ENCODE results near the gene AP2S1. TPM values are rescaled to one million over a fixed set of nuclear protein-coding genes. Genes with fewer than 3 reads are reported as not detected.

Gene AP2S1
- total and polyA plus RNA-seq, 2 of the 4 experiments (the other 2 are of a cell fraction), result 144 to 274 TPM

DNA sequence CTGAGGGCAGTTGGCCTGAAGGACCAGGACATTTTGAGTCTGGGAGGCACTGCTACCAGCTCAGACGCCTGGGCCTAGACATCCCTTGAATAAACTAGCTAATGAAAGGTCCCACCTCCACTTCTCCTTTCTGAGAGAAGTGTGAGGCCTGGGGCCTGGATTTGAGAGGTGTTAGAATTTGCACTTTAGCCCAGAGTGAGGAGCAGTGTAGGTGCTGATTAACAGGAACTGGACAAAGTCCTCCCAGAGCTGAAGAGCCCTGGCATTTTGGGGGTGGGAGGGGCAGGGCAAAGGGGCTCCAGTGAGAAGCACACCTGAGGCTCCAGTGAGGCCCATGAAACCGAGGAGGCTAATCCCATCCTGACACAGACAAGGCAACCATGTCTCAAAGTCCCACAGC, 47.1 kb downstream of the AP2S1 start:
- DNase-seq (no peak), ATAC-seq (ENCODE audit: low read depth) (no peak)
- H3K27ac ChIP-seq (ENCODE audit: insufficient read depth, low read length), result no peak overlapping the region
- no peak overlapping the region for H3K23ac ChIP-seq (ENCODE audit: low read depth, low read length)
- H3K4me3 ChIP-seq (ENCODE audit: insufficient read depth, low read depth, low read length), result no peak overlapping the region
- H2AK9ac ChIP-seq (replicated peaks; ENCODE audit: low read depth, low read length, poor library complexity), result no peak overlapping the region
- POLR2A ChIA-PET (ENCODE audit: unreplicated experiment), result no interaction called here
- WGBS, 2 experiments (ENCODE audit: extremely low coverage in 2 of 2, insufficient read length in 1 of 2), result no CpG with 5 or more reads among the region's 2 CpGs
- BruUV-seq (replicated peaks), result no TSS peak
- no peaks in the 10 kb centered on the region for H3K36me3 ChIP-seq (ENCODE audit: control insufficient read depth, insufficient read depth, low read length)
- intact Hi-C loops (cut with micrococcal nuclease) (no loop called here), dilution Hi-C loops (cut with HindIII; ENCODE audit: low sequenced_read_pairs, unreplicated experiment) (no loop called here), in situ Hi-C loops (cut with MboI; ENCODE audit: low sequenced_read_pairs) (no loop called here)
- H3K79me1 ChIP-seq (ENCODE audit: low read depth in 1 of 2, low read length in 2 of 2), result no peaks in the 10 kb centered on the region
- no peak overlapping the region for H2BK120ac ChIP-seq (ENCODE audit: low read depth, low read length)
- CTCF ChIA-PET, result no interaction called here
- H4K91ac ChIP-seq (ENCODE audit: insufficient read depth, low read depth, low read length), result no peak overlapping the region
- H3K56ac ChIP-seq (ENCODE audit: extremely low read depth, insufficient read depth, low read length), result no peak overlapping the region
- no peaks in the 10 kb centered on the region for H3K4me1 ChIP-seq (ENCODE audit: control insufficient read depth, insufficient read depth, low read length)
- no peak overlapping the region for H2BK15ac ChIP-seq (ENCODE audit: low read depth, low read length)
- TF ChIP-seq, protein P1, sequence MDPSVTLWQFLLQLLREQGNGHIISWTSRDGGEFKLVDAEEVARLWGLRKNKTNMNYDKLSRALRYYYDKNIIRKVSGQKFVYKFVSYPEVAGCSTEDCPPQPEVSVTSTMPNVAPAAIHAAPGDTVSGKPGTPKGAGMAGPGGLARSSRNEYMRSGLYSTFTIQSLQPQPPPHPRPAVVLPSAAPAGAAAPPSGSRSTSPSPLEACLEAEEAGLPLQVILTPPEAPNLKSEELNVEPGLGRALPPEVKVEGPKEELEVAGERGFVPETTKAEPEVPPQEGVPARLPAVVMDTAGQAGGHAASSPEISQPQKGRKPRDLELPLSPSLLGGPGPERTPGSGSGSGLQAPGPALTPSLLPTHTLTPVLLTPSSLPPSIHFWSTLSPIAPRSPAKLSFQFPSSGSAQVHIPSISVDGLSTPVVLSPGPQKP (IDR thresholded peaks at IDR 0.05; ENCODE audit: borderline replicate concordance, low read depth, low read length), result no peak
- no peak for TF ChIP-seq RCOR1 (IDR thresholded peaks at IDR 0.05; ENCODE audit: insufficient replicate concordance, low read length)
- TF ChIP-seq SMC3 (IDR thresholded peaks at IDR 0.05; ENCODE audit: low read depth, low read length), result no peak
- no peak for TF ChIP-seq MAZ (IDR thresholded peaks at IDR 0.05; ENCODE audit: borderline replicate concordance, low read depth, low read length)
- no peak for TF ChIP-seq FOS (IDR thresholded peaks at IDR 0.05; ENCODE audit: low read depth, low read length)
- no peak for TF ChIP-seq CTCF (conservative IDR thresholded peaks at IDR 0.05; ENCODE audit: low read depth, low read length)
- no peak for TF ChIP-seq MAFK (IDR thresholded peaks at IDR 0.05; ENCODE audit: low read depth, low read length)
- no peak for TF ChIP-seq CHD1 (IDR thresholded peaks at IDR 0.05; ENCODE audit: low read depth, low read length)
- no peak for TF ChIP-seq POLR2A (IDR thresholded peaks at IDR 0.05; ENCODE audit: low read depth, low read length)
- TF ChIP-seq MXI1 (IDR thresholded peaks at IDR 0.05; ENCODE audit: borderline replicate concordance, low read depth, low read length), result no peak
- no peak for TF ChIP-seq RFX5 (IDR thresholded peaks at IDR 0.05; ENCODE audit: low read depth, low read length)
- TF ChIP-seq, protein P2, sequence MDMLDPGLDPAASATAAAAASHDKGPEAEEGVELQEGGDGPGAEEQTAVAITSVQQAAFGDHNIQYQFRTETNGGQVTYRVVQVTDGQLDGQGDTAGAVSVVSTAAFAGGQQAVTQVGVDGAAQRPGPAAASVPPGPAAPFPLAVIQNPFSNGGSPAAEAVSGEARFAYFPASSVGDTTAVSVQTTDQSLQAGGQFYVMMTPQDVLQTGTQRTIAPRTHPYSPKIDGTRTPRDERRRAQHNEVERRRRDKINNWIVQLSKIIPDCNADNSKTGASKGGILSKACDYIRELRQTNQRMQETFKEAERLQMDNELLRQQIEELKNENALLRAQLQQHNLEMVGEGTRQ (IDR thresholded peaks at IDR 0.05; ENCODE audit: low read depth, low read length), result no peak
- no peak for TF ChIP-seq BHLHE40 (IDR thresholded peaks at IDR 0.05; ENCODE audit: low read depth, low read length)
- TF ChIP-seq RAD21 (IDR thresholded peaks at IDR 0.05; ENCODE audit: low read length), result no peak
- no peak for TF ChIP-seq CEBPB (IDR thresholded peaks at IDR 0.05; ENCODE audit: low read depth, low read length)
- TF ChIP-seq NFE2L2 (IDR thresholded peaks at IDR 0.05; ENCODE audit: low read depth, low read length), result no peak
- H3K9ac ChIP-seq (ENCODE audit: low read depth, low read length), result no peak overlapping the region
- no peaks in the 10 kb centered on the region for H3K9me1 ChIP-seq (ENCODE audit: insufficient read depth, low read length)
- no peak overlapping the region for H3K18ac ChIP-seq (ENCODE audit: low read depth, low read length)
- H3K4me2 ChIP-seq (ENCODE audit: low read depth, low read length), result no peak overlapping the region
- H2BK20ac ChIP-seq (ENCODE audit: low read depth, low read length), result no peak overlapping the region
- H3K14ac ChIP-seq (replicated peaks; ENCODE audit: low read depth, low read length), result no peak overlapping the region
- H3K27me3 ChIP-seq (ENCODE audit: control insufficient read depth, insufficient read depth, low read length), result no peaks in the 10 kb centered on the region
- H3K4ac ChIP-seq (ENCODE audit: low read depth, low read length), result no peak overlapping the region
- H4K5ac ChIP-seq (ENCODE audit: low read depth, low read length), result no peak overlapping the region
- H4K8ac ChIP-seq (ENCODE audit: low read depth in 2 of 2, low read length in 2 of 2), result no peak overlapping the region
- H2AFZ ChIP-seq (replicated peaks; ENCODE audit: low read length, poor library complexity), result no peak overlapping the region
- H4K20me1 ChIP-seq (ENCODE audit: insufficient read depth, low read length), result no peaks in the 10 kb centered on the region
- no peak overlapping the region for H2BK5ac ChIP-seq (ENCODE audit: low read depth, low read length, poor library complexity, severe bottlenecking)
- H2AK5ac ChIP-seq (ENCODE audit: low read depth, low read length), result no peak overlapping the region
- H3K9me3 ChIP-seq (ENCODE audit: control insufficient read depth, insufficient read depth, low read length), result no peaks in the 10 kb centered on the region

Measured in IMR-90 (cell line).